Peyer's patch (tissue), 4 donors: ENCODE data around the gene ANK2.

Experiments
- POLR2A ChIP-seq, 2 donors: fragments of 450-650 bp; IDR thresholded peaks; one replicate each; pipeline ENCODE4 v1.5.1; 2017; ENCODE audit warnings: antibody characterized with exemption in 2 of 2, mild to moderate bottlenecking in 2 of 2, moderate library complexity in 2 of 2
- TF ChIP-seq, protein P1 (sequence below), 6 experiments: fragments of 450-650 bp in 4 of 6; fragments of 200-600 bp in 2 of 6; sonication (generic) in 1 of 6; IDR thresholded peaks; one replicate each; pipeline ENCODE4 v1.5.1; 2017 to 2019; ENCODE audit warnings: antibody characterized with exemption in 6 of 6, mild to moderate bottlenecking in 3 of 6, moderate library complexity in 1 of 6

DNA sequence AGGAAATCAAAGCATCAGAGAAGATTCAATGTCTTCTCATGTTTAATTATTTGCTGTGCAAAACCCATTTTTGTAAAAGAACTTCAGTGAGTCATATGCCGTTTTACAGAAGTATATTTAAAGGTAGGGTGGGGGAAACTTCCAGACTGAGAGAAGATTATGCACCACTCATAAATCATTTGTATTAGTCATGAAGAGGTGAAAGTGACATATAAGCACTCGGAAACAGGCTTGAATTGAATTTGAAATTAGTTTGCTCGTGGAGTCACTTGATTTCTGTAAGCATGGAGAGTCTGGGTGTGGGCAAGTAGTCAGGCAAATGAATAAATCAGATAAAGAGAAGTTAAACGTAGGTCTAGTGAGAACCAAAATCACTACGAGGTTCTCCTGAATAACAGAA is 335.1 kb downstream of the ANK2 start:
- TF ChIP-seq, protein P1, sequence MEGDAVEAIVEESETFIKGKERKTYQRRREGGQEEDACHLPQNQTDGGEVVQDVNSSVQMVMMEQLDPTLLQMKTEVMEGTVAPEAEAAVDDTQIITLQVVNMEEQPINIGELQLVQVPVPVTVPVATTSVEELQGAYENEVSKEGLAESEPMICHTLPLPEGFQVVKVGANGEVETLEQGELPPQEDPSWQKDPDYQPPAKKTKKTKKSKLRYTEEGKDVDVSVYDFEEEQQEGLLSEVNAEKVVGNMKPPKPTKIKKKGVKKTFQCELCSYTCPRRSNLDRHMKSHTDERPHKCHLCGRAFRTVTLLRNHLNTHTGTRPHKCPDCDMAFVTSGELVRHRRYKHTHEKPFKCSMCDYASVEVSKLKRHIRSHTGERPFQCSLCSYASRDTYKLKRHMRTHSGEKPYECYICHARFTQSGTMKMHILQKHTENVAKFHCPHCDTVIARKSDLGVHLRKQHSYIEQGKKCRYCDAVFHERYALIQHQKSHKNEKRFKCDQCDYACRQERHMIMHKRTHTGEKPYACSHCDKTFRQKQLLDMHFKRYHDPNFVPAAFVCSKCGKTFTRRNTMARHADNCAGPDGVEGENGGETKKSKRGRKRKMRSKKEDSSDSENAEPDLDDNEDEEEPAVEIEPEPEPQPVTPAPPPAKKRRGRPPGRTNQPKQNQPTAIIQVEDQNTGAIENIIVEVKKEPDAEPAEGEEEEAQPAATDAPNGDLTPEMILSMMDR (IDR thresholded peaks at IDR 0.05) = no peak
- no peak for TF ChIP-seq POLR2A (IDR thresholded peaks at IDR 0.05)
